Fibroblast of skin of left quadriceps (primary cell): ENCODE results near the gene RHOA.
"Not testable (repeated sequence)": the region's sequence is repeated elsewhere in the genome, so short reads cannot be mapped to it uniquely, and the experiment has no call there.

Experiments used
- DNase-seq, 2 experiments: peaks; one replicate each; pipeline ENCODE4 v3.0.0-alpha.2; 2013; ENCODE audit warnings: low read depth in 2 of 2

The RHOA gene

DNA sequence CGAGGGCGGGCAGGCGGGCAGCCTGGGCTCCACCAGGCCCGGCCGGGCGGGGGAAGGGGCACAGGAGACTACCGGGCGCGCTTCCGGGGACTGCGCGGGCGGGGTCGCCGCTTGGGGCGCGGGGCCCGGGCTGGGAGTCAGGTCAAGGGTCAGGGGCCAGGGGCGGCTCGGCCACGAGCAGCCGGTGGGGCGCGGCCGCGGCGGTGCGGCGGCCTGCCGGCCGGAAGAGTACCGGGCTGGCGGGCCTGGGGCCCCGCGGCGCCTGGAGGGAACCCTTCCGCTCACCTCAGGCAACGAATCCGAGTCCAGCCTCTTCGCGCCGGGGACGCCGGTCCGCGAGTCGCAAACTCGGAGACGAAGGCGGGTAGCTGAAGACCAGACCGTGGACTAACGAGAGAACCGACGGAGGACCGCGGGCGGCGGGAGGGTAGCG lies 225 bp downstream of the RHOA start:
- no peak for DNase-seq

DNA sequence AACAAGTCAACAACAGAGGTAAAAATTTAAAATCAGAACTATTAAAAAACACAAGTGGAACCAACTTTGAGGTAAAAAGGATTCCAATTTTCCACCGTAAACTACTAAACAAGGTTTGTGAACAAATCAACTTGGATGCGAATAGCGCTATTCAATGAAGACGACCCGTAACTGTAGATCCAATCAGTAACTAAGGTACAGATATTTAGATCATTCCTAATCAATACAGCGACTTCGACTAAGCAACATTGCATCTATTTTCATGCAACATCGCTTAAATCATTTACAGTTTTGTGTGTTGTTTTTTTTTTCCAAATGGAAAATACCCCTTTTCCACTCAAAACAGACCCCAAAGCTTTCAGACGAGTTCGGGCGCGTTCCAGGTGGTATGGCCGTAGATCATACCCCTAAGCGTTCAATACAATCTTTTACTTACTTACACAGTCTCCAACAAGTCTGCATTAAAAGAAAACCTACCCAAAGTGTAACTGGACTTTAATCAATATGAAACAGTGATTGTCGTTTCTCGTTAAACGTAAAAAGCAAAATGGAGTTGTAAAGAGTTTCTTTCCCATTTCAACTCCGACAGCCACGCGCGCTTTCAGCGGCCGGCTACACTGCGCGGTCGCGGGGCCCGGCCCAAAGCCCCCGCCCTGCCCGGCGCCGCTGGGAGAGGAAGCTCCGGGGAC lies 786 bp downstream of the RHOA start:
- no peak for DNase-seq

DNA sequence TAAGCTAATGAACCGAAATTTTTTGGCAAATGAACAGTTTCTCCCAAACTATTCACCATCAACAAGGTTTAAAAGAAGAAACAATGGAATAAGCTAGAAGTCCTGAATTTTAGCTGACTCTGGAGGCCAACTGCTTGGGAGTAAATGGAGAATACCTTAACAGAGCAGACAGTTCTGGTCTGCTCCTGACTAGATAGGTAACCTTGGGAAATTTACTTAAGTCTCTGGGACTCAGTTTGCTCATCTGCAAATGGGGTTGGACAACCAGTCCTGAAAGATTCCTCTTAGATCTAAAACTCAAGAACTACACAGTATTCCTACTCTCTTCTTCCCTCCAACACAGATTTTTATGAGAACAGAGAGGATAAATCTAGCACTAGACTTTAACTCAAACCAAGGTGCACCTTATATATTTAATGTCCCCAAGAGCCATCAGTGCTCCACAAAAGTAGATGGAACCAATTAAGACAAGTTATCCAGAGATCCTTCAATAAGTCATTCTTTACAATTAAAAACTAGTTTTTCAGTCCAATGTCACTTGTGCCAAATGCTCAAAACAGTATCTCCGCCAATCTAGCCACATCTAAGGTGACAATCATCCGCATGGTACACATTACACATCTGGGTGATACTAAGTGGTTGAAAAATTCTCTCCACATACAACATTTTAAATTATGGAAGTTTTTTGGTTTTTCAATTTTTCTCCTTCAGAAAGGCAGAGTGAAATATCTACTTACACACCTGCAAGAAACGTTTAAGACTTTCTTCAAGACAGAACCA lies 1.5 kb downstream of the RHOA start:
- DNase-seq = no peak

DNA sequence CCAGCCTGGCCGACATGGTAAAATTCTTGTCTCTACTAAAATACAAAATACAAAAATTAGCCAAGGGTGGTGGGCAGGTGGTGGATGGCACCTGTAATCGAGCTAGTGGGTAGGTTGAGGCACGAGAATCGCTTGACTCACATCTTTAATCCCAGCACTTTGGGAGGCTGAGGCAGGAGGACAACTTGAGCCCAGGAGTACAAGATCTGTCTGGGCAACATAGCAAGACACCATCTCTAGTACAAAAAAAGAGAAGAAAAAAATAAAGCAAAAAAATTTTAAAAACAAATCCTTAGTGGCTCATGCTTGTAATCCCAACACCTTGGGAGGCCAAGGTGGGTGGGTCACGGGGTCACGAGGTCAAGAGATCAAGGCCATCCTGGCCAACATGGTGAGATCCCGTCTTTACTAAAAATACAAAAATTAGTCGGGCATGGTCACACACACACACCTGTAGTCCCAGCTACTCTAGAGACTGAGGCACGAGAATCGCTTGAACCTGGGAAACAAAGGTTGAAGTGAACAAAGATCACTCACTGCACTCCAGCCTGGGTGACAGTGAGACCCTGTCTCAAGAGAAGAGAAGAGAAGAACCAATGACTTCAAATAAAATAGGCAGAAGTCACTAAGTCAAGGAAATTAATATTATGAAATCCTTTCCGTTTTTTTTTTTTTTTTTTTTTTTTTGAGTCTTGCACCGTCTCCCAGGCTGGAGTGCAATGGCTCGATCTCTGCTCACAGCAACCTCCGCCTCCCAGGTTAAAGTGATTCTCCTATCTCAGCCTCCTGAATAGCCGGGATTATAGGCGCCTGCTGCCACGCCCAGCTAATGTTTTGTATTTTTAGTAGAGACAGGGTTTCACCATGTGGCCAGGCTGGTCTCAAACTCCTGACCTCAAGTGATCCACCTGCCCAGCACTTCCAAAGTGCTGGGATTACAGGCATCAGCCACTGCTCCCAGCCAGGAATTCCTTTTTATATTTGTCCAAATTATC lies 4.9 kb downstream of the RHOA start:
- DNase-seq = no peak

DNA sequence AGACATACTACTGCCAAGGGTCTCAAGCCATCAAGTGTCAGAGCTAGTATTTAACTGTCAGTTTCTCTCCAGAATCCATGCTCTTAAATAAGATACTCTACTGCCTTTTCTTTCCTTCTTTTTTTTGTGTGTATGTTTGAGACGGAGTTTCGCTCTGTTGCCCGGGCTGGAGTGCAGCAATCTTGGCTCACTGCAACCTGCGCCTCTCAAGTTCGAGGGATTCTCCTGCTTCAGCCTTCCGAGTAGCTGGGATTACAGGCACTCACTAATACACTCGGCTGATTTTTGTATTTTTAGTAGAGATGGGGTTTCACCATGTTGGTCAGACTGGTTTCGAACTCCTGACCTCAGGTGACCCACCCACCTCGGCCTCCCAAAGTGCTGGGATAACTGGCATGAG lies 6.2 kb downstream of the RHOA start:
- not testable (repeated sequence) for DNase-seq

DNA sequence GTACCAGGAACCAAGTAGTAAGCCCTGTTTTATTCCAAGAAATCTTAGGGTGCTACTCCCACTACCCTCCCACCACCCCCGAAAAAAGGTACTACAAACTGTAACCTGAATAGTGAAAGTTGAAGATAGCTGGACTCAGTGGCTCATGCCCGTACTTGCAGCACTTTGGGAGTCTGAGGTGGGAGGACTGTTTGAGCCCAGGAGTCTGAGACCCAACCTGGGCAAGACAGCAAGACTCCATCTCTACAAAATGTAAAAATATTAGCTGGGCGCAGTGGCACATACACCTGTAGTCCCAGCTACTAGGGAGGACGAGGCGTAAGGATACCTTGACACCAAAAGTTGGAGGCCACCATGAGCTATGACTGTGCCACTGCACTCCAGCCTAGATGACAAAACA lies 7.9 kb downstream of the RHOA start:
- no peak for DNase-seq

DNA sequence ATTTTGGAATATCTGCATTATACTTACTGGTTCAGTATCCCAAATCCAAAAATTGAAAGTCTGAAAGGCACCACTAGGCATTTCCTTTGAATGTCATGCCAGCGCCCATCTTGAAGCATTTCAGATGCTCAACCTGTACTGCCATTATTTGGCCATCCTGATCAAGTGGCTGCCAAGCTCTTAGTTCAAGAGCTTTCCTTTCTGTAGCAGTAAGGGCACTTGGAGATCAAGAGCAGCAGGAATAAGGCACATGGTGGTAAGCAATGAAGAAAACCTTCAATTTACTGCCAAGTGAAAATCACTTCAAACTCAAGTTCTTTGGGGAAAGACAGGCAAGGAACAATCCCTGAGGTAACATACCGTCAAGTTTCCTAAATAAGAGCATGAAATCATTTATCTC lies 10.0 kb downstream of the RHOA start:
- no peak for DNase-seq

DNA sequence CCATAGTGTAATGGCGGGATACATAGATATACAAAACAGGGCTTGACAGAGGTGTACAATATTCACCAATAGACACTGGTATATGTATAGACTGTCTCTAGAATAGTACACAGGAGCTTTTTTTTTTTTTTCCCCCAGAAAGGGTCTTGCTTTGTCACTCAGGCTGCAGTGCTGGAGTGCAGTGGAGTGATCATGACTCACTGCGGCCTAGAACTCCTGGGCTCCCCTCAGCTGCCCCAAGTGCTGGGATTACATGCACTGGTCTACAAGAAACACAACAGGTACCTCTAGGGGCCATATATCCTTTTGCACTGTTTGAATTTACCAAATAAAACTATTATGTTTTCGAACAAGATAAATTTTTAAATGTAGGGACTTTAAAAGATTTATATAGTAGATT lies 12.3 kb downstream of the RHOA start:
- no peak for DNase-seq

DNA sequence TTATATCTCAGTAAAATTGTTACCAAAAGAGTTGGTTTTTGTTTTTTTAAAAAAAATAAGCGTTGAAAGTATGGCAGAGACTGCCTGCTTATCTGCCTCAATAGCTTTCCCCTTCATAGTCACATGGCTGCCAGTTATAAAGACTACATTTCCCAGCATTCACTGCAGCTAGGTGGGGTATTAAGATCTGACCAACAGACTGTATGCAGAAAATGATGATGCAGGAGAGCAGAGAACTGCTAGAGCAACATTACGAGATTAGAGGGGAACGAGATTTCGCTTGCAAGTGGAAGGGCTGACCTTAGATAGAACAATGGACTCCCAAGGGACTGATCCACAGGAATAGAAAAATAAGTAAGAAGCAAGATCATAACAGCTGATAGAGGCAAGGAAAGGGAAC lies 14.3 kb downstream of the RHOA start:
- DNase-seq = no peak

DNA sequence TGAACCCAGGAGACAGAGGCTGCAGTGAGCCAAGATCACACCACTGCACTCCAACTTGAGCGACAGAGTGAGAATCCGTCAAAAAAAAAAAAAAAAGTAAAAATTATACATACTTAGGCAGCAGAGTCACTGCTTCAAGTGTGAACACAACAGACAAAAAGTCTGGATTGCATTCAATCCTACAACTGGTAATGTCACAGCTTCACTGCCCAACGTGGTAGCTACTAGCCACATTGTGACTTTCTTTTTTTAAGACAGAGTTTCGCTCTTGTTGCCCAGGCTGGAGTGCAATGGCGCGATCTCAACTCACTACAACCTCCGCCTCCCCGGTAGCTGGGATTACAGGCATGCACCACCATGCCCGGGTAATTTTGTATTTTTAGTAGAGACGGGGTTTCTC lies 20.5 kb downstream of the RHOA start:
- not testable (repeated sequence) for DNase-seq

DNA sequence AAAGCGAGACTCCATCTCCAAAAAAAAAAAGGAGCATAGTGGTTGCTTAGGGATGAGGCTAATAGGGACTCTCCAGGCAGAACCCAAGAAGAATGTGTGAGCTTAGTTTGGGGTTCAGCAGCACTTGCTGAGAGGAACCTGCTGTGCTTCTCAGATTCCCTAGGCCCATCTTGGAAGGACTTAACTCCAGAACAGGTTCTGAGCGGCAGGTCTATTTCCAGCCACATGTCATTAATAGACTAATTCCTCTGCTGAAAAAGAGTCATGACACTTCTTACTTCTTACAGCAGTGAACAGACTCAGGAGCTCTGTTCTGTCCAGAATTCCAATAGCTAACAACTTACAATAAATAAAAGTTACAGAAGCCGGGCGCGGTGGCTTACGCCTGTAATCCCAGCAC lies 22.5 kb downstream of the RHOA start:
- DNase-seq = no peak

DNA sequence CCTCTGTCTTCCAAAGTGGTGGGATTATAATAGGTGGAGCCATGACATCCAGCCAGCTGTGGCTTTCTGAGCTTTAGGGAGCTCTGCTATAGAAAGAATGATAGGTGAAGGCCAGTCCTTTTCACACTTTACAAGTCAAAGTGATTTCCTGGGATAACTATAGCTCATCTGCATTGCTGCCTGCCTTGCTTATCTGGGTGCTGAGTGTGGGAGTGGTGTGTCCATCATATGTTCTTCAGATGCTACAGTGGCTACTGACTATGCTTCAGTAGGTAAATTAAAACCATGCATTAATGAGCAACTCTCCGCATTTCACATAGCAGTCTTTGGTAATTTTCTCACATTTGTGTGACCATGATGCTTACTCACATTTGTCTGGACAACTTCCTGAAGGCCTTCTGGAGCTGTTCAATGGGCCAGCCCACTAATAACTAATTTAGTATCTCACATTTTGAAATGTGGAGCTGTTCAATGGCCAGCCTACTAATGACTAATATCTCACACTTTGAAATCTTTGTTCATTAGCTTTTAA lies 23.4 kb downstream of the RHOA start:
- DNase-seq = no peak

DNA sequence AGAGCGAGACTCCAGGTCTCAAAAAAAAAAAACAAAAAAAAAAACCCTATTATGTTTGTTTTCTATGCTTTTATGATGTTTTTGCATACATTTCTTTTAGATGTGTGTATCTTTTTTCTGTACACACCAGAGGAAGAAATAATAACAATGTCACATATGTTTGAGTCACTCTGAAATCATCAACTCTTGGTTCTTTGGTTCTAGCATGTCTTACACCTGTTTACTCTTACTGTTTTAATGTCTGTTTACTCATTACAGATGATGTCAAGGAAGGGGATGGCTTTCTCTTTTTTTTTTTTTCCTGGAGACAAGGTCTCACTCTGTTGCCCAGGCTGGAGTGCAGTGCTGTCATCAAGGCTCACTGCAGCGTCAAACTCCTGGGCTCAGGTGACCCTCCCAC lies 24.1 kb downstream of the RHOA start:
- DNase-seq = no peak

DNA sequence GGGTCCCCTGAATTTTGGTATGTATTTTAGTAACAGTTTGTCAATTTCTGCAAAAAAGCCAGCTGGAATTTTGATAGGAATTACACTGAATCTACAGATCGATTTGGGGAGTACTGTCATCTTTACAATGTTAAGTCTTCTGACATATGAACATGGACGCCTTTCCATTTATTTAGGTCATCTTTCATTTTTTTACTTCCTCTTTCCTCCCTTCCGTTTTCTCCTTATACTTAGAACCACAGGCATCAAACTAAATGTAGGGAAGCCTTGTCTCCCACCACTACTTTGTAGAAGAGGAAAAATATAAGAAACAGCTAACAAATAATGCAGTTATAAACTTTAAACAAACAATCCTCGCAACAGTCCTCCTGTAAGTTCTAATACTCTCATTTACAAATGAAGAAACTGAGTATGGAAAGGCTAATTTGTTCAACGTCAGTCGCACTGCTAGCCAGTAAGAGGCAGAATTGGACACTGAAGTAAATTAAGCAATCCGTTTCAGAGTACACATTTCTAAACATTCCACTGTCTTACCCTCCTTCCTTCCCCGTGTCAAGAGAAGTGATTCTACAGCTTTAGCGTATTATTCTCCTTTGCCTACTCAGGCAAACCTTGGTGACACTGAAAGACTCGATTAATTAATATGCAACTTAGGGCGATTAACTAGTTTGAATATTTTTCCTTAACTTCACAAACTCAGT lies 25.6 kb downstream of the RHOA start:
- no peak for DNase-seq

DNA sequence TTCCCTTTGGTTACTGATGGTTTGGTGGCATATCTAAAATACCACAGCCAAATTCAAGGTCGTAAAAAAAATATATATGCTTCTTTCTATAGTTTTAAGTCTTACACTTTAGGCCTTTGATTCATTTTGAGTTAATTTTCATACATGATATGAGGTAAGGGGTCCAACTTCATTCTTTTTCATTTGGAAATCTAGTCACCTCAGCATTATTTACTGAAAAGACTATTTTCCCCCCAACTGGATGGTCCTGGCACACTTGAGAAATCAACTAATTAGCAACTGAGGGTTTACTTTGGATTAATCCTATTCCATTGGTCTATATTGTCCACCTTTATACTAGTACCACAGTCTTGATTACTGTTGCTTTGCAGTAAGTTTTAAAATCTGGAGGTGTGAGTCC lies 26.2 kb downstream of the RHOA start:
- no peak for DNase-seq

DNA sequence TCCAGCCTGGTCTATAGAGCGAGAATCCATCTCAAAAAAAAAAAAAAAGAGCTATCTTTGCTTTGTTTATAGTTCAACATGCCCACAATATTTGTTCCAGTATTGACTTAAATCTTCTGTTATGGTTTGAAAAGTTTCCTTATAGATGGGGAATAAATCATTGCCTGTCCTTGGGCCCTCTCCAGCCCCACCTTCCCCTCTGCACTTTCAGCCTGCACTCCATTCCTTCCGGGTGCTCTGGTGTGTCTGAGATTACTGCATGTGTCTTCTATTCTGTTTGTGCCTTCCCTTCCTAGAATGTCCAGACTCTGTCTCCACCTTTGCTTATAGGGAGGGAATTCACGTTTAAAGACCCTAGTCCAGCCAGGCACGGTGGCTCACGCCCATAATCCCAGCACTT lies 28.4 kb downstream of the RHOA start:
- DNase-seq = no peak

DNA sequence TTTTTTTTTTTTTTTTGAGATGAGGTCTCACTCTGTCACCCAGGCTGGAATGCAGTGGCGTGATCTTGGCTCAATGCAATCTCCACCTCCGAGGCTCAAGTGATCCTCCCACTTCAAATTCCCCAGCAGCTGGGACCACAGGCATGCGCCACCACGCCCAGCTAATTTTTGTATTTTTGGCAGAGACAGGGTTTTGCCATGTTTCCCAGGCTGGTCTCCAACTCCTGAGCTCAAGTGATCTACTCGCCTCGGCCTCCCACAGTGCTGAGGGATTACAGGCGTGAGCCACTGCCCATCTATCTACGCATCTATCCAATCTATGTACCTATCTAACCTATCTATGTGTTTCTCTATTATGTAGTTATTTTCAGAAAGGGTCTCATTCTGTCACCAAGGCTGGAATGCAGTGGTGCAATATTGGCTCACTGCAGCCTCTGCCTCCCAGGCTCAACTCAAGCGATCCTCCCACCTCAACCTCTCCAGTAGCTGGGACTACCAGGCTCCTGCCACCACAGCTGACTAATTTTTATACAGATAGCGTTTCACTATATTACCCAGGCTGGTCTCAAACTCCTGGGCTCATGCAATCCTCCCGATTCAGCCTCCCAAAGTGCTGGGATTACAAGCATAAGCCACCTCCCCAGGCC lies 33.4 kb downstream of the RHOA start:
- peak; percentile 45 to 50 for DNase-seq

DNA sequence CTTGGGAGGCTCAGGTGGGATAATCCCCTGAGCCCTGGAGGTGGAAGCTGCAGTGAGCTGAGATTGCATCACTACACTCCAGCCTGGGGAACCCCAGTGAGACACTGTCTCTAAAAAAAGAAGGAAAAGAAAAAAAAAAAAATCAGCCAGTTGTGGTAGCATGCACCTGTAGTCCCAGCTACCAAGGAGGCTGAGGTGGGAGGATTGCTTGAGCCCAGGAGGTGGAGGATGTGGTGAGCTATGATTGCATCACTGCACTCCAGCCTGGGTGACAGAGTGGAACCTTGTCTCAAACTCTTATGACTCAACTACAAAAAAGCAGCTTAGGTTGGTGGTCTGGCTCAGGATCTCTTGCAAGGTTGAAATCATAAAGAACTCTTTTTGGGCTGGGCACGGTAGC lies 34.3 kb downstream of the RHOA start:
- DNase-seq = no peak

DNA sequence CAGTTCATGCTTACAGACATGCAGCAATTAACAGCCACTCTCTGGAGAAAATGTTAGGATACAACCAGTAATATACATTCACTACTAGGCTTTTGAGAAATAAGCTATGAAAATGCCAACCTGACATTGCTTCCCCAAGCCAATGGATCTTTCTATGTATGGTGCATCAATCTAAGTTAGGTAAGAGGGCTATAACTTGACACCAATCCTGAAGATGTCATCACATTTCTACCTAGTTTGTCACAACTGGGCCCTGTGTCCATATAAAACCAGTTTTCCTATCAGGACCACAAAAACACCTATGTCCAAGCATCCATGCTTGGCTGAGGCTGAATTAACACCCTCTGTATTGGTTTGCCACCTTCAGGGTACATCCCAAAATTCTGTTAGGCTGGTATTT lies 39.8 kb downstream of the RHOA start:
- no peak for DNase-seq

DNA sequence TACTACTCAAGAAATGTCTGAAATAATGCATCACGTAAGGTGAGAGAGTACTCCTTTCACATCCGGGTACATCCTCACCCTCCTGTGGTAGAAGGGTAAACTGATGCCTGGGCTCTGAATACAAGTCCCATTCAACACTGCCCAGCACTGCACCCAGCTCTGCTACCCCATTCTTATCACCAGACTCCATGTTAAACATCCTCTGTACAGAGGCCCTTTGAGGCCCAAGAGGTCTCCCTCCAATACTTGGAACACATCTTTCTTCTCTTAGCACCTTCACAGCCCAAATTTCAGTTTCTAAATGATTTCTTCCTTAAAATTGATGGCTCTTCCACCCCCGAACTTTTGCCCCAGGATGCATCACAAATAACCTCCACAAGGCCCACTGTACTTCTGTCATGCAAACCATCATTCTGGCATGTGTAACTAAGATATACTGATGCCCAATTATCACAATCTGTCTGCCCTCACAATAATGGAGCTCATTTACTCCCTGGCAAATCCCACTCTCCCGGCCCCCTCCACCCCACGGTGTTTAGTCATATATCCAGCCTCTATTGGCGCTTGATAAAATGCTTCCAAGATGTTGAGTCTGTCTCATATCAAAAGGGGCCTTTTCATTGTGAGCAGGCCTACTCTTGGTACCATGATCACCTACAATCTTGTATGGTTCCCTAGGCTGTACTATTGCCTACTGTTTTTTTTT lies 41.0 kb downstream of the RHOA start:
- no peak for DNase-seq
